NT2/D1 (cell line): Measurements from ENCODE around the gene RABL2A.
A peak's percentile ranks its signal among the peaks of the same experiment; 100 is the strongest.
"Not testable (repeated sequence)": the region's sequence is repeated elsewhere in the genome, so short reads cannot be mapped to it uniquely, and the experiment has no call there.

Source experiments
- DNase-seq: peaks from one replicate; pipeline ENCODE4 v3.0.0-alpha.2; 2011; ENCODE audit warnings: low read depth, low spot score
- H3K27me3 ChIP-seq: 2 replicates; pipeline ENCODE4 v1.6.0; 2011; ENCODE audit warnings: mild to moderate bottlenecking; ENCODE audit not compliant: insufficient read length, insufficient read depth
- H3K36me3 ChIP-seq: 2 replicates; pipeline ENCODE4 v1.6.1; 2011; ENCODE audit warnings: mild to moderate bottlenecking, low read length, mixed read lengths; ENCODE audit not compliant: insufficient read depth, insufficient read length
- H3K4me1 ChIP-seq: 2 replicates; pipeline ENCODE4 v1.5.1; 2011; ENCODE audit not compliant: insufficient read depth, insufficient read length
- H3K4me3 ChIP-seq: 2 replicates; pipeline ENCODE4 v1.5.1; 2011; ENCODE audit warnings: low read depth; ENCODE audit not compliant: insufficient read length
- H3K9ac ChIP-seq: 2 replicates; pipeline ENCODE4 v1.6.0; 2011; ENCODE audit warnings: low read depth; ENCODE audit not compliant: insufficient read length
- H3K9me3 ChIP-seq: 2 replicates; pipeline ENCODE4 v1.5.1; 2011; ENCODE audit warnings: mild to moderate bottlenecking, low read length; ENCODE audit not compliant: insufficient read depth
- SUZ12 ChIP-seq: IDR thresholded peaks from 2 replicates; pipeline ENCODE4 v1.6.1; 2011; ENCODE audit not compliant: insufficient read length, insufficient read depth; ENCODE audit errors: extremely low read depth
- YY1 ChIP-seq: IDR thresholded peaks from 2 replicates; pipeline ENCODE4 v1.6.1; 2011; ENCODE audit not compliant: insufficient read length, insufficient read depth
- ZNF274 ChIP-seq: IDR thresholded peaks from 2 replicates; pipeline ENCODE4 v1.6.1; 2011; ENCODE audit warnings: mild to moderate bottlenecking, low read depth, low read length

RABL2A gene

GRCh38 chr2:113597572-113597971 lies 29.5 kb upstream of the RABL2A start:
- H3K9ac ChIP-seq, DNase-seq, H3K36me3 ChIP-seq, H3K27me3 ChIP-seq, H3K9me3 ChIP-seq, H3K4me3 ChIP-seq, H3K4me1 ChIP-seq: not testable (repeated sequence)

GRCh38 chr2:113598180-113598579 lies 28.9 kb upstream of the RABL2A start:
- not testable (repeated sequence) for H3K4me3 ChIP-seq, H3K36me3 ChIP-seq, DNase-seq, H3K4me1 ChIP-seq, H3K9ac ChIP-seq, H3K27me3 ChIP-seq
- peaks cover 11% of the 10 kb centered on the region; the same call in 1 of the 2 replicates for H3K9me3 ChIP-seq

DNA sequence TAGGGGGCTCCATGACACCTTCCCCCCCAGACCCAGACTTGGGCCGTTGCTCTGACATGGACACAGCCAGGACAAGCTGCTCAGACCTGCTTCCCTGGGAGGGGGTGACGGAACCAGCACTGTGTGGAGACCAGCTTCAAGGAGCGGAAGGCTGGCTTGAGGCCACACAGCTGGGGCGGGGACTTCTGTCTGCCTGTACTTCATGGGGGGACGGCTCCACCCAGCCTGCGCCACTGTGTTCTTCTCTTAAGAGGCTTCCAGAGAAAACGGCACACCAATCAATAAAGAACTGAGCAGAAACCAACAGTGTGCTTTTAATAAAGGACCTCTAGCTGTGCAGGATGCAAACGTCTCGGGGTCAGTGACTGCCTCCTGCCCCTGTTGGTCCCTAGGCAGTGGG lies 28.3 kb upstream of the RABL2A start:
- not testable (repeated sequence) for H3K36me3 ChIP-seq, H3K27me3 ChIP-seq, DNase-seq, H3K4me1 ChIP-seq, H3K9ac ChIP-seq, H3K4me3 ChIP-seq
- peaks cover 11% of the 10 kb centered on the region; the same call in 1 of the 2 replicates for H3K9me3 ChIP-seq

GRCh38 chr2:113599208-113599607 lies 27.9 kb upstream of the RABL2A start:
- H3K9ac ChIP-seq, H3K36me3 ChIP-seq, DNase-seq, H3K4me3 ChIP-seq, H3K4me1 ChIP-seq, H3K27me3 ChIP-seq: not testable (repeated sequence)
- H3K9me3 ChIP-seq: peaks cover 15% of the 10 kb centered on the region; the same call in 1 of the 2 replicates

DNA sequence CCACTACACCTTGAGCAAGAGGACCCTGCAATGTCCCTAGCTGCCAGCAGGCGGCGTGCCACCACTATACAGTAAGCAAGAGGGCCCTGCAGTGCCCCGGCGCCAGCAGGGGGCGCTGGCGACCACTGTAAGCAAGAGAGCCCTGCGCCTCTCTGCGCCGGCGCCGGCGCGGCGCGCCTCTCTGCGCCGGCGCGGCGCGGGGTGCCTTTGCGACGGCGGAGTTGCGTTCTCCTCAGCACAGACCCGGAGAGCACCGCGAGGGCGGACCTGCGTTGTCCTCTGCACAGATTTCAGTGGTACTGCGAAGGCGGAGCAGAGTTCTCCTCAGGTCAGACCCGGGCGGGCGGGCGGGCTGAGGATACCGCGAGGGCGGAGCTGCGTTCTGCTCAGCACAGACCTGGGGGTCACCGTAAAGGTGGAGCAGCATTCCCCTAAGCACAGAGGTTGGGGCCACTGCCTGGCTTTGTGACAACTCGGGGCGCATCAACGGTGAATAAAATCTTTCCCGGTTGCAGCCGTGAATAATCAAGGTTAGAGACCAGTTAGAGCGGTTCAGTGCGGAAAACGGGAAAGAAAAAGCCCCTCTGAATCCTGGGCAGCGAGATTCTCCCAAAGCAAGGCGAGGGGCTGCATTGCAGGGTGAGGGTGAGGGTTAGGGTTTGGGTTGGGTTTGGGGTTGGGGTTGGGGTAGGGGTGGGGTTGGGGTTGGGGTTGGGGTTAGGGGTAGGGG lies 24.9 kb upstream of the RABL2A start:
- peak; percentile 25 for DNase-seq
- H3K9ac ChIP-seq, H3K4me1 ChIP-seq, H3K4me3 ChIP-seq, H3K27me3 ChIP-seq, H3K36me3 ChIP-seq: not testable (repeated sequence)
- H3K9me3 ChIP-seq: peaks cover 24% of the 10 kb centered on the region; the same call in 1 of the 2 replicates

- Histone ChIP-seq H3K4me3 (peak overlapping the region; percentile 65), H3K36me3 (peaks cover 8% of the 10 kb centered on the region), H3K9me3 (peaks cover 24% of the 10 kb centered on the region; the same call in 1 of the 2 replicates), H3K27me3 (no peaks in the 10 kb centered on the region), H3K4me1 (no peaks in the 10 kb centered on the region), H3K9ac (no peak overlapping the region)
- DNase-seq: no peak
- TF ChIP-seq YY1 (no peak), SUZ12 (no peak), ZNF274 (no peak)
Measured at GRCh38 chr2:113602869-113603466, 24.1 kb upstream of the RABL2A start.

DNA sequence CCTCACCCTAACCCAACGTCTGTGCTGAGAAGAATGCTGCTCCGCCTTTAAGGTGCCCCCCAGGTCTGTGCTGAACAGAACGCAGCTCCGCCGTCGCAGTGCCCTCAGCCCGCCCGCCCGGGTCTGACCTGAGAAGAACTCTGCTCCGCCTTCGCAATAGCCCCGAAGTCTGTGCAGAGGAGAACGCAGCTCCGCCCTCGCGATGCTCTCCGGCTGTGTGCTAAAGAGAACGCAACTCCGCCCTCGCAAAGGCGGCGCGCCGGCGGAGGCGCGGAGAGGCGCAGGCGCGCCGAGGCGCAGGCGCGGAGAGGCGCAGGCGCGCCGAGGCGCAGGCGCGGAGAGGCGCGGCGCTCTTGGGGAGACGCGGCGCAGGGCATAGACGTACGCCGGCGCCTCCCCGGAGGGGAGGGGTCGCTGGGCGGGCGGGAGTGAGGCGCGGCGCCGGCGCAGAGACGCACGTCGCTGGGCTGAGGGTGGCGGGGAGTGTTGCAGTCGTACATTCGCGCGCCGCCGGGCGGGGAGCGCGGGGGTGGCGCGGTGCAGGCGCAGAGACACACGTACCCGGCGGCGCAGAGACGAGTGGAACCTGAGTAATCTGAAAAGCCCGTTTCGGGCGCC lies 23.5 kb upstream of the RABL2A start:
- Histone ChIP-seq H3K9me3 (peaks cover 24% of the 10 kb centered on the region; the same call in 1 of the 2 replicates), H3K4me3 (peak overlapping the region; percentile 65)
- not testable (repeated sequence) for H3K9ac ChIP-seq, H3K27me3 ChIP-seq, H3K4me1 ChIP-seq, H3K36me3 ChIP-seq
- DNase-seq: peak; percentile 73

DNA sequence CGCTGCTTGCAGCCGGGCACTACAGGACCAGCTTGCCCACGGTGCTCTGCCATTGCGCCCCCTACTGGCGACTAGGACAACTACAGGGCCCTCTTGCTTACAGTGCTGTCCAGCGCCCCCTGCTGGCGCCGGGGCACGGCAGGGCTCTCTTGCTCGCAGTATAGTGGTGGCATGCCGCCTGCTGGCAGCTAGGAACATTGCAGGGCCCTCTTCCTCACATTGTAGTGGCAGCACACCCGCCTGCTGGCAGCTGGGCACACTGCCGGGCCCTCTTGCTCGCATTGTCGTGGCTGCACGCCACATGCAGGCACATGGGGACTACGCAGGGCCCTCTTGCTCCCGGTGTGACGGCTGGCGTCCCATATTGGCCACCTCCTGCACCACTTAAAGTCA lies 23.0 kb upstream of the RABL2A start:
- DNase-seq: peak; percentile 82
- peaks cover 24% of the 10 kb centered on the region; the same call in 1 of the 2 replicates for H3K9me3 ChIP-seq
- not testable (repeated sequence) for H3K4me1 ChIP-seq, H3K36me3 ChIP-seq, H3K27me3 ChIP-seq, H3K9ac ChIP-seq
- H3K4me3 ChIP-seq: peak overlapping the region; percentile 40

GRCh38 chr2:113604661-113605060 lies 22.4 kb upstream of the RABL2A start:
- DNase-seq, H3K36me3 ChIP-seq, H3K4me1 ChIP-seq, H3K4me3 ChIP-seq, H3K9ac ChIP-seq, H3K27me3 ChIP-seq: not testable (repeated sequence)
- H3K9me3 ChIP-seq: peaks cover 24% of the 10 kb centered on the region; the same call in 1 of the 2 replicates

GRCh38 chr2:113606036-113606435 lies 21.0 kb upstream of the RABL2A start:
- DNase-seq, H3K4me1 ChIP-seq, H3K36me3 ChIP-seq, H3K9ac ChIP-seq, H3K4me3 ChIP-seq, H3K27me3 ChIP-seq: not testable (repeated sequence)
- H3K9me3 ChIP-seq: peaks cover 24% of the 10 kb centered on the region; the same call in 1 of the 2 replicates

DNA sequence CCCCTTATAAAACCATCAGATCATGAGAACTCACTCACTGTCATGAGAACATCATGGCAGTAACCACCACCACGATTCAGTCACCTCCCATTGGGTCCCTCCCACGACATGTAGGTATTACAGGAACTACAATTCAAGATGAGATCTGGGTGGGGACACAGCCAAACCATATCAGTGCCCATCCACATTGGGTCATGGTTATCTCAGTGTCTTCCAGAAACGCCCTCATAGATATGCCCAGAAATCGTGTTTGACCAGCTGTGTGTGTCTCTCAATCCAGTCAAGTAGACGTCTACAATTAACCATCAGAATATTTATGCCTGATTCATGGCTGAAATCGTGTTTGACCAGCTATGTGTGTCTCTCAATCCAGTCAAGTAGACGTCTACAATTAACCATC lies 17.2 kb upstream of the RABL2A start:
- H3K9me3 ChIP-seq, DNase-seq, H3K27me3 ChIP-seq, H3K36me3 ChIP-seq, H3K4me3 ChIP-seq, H3K9ac ChIP-seq, H3K4me1 ChIP-seq: not testable (repeated sequence)
